DND-41 (cell line): ENCODE results near the gene SMARCB1.

Experiments
- ATAC-seq: fragments of 200-7000 bp; cut with Tn5 transposase; 3 replicates; pipeline ENCODE4 v1.9.1; 2021; ENCODE audit warnings: low read depth; ENCODE audit not compliant: insufficient read depth
- DNase-seq: peaks from one replicate; pipeline ENCODE4 v3.0.0-alpha.2; 2020
- H2AFZ ChIP-seq: 2 replicates; pipeline ENCODE4 v1.6.0; 2012; ENCODE audit warnings: low read depth, low read length
- H3K27ac ChIP-seq: 2 replicates; pipeline ENCODE4 v1.5.1; 2012; ENCODE audit warnings: low read length, inconsistent platforms
- H3K27me3 ChIP-seq: fragments of 200-600 bp; sonication (generic); 2 replicates; pipeline ENCODE4 v1.6.0; 2012; ENCODE audit warnings: low read length, mild to moderate bottlenecking, inconsistent platforms; ENCODE audit not compliant: insufficient read depth, poor library complexity
- H3K36me3 ChIP-seq: 2 replicates; pipeline ENCODE4 v1.5.1; 2012; ENCODE audit warnings: low read length, inconsistent platforms; ENCODE audit not compliant: insufficient read depth
- H3K4me1 ChIP-seq: 2 replicates; pipeline ENCODE4 v1.5.1; 2012; ENCODE audit warnings: mild to moderate bottlenecking, low read length; ENCODE audit not compliant: insufficient read depth
- H3K4me2 ChIP-seq: 2 replicates; pipeline ENCODE4 v1.6.0; 2012; ENCODE audit warnings: mild to moderate bottlenecking, moderate library complexity, low read length, inconsistent platforms; ENCODE audit not compliant: insufficient read depth
- H3K4me3 ChIP-seq, 2 experiments: fragments of 200-600 bp in 1 of 2; shearing (Covaris generic) in 1 of 2; 2 replicates each; pipeline ENCODE4 v1.5.1; 2012 to 2016; ENCODE audit warnings: inconsistent platforms in 2 of 2, low read length in 2 of 2, mild to moderate bottlenecking in 2 of 2, low read depth in 1 of 2, moderate library complexity in 1 of 2
- H3K79me2 ChIP-seq: 2 replicates; pipeline ENCODE4 v1.6.0; 2012; ENCODE audit warnings: low read length, inconsistent platforms; ENCODE audit not compliant: insufficient read depth
- H3K9ac ChIP-seq: 2 replicates; pipeline ENCODE4 v1.6.0; 2012; ENCODE audit warnings: low read depth, mild to moderate bottlenecking, inconsistent platforms, low read length, moderate library complexity
- H3K9me3 ChIP-seq: 2 replicates; pipeline ENCODE4 v1.5.1; 2012; ENCODE audit warnings: low read length, moderate library complexity, mild to moderate bottlenecking, inconsistent platforms; ENCODE audit not compliant: insufficient read depth, severe bottlenecking
- H4K20me1 ChIP-seq: 2 replicates; pipeline ENCODE4 v1.6.0; 2012; ENCODE audit warnings: low read length; ENCODE audit not compliant: insufficient read depth
- EZH2 ChIP-seq: IDR thresholded peaks from 3 replicates; pipeline ENCODE4 v1.6.1; 2012; ENCODE audit warnings: borderline replicate concordance, low read depth, mild to moderate bottlenecking, moderate library complexity, low read length, inconsistent platforms; ENCODE audit not compliant: severe bottlenecking
- TF ChIP-seq, protein P1 (sequence below): IDR thresholded peaks from 2 replicates; pipeline ENCODE4 v1.5.1; 2012; ENCODE audit warnings: borderline replicate concordance, low read length, moderate library complexity, mild to moderate bottlenecking; ENCODE audit not compliant: poor library complexity, severe bottlenecking; ENCODE audit errors: extremely low read depth

The SMARCB1 gene

GRCh38 chr22:23753385-23753784, 33.4 kb upstream of the SMARCB1 start:
- no peak overlapping the region for H3K4me3 ChIP-seq
- no peaks in the 10 kb centered on the region for H3K9me3 ChIP-seq
- H3K79me2 ChIP-seq: peaks cover 11% of the 10 kb centered on the region
- no peak overlapping the region for H3K9ac ChIP-seq
- H2AFZ ChIP-seq: no peak overlapping the region
- no peak for ATAC-seq
- no peak overlapping the region for H3K27ac ChIP-seq
- no peak for DNase-seq
- H3K4me1 ChIP-seq: peaks cover 21% of the 10 kb centered on the region
- H4K20me1 ChIP-seq: no peaks in the 10 kb centered on the region
- H3K4me2 ChIP-seq: no peak overlapping the region
- H3K27me3 ChIP-seq: no peaks in the 10 kb centered on the region
- H3K36me3 ChIP-seq: no peaks in the 10 kb centered on the region
- TF ChIP-seq EZH2: no peak
- TF ChIP-seq, protein P1, sequence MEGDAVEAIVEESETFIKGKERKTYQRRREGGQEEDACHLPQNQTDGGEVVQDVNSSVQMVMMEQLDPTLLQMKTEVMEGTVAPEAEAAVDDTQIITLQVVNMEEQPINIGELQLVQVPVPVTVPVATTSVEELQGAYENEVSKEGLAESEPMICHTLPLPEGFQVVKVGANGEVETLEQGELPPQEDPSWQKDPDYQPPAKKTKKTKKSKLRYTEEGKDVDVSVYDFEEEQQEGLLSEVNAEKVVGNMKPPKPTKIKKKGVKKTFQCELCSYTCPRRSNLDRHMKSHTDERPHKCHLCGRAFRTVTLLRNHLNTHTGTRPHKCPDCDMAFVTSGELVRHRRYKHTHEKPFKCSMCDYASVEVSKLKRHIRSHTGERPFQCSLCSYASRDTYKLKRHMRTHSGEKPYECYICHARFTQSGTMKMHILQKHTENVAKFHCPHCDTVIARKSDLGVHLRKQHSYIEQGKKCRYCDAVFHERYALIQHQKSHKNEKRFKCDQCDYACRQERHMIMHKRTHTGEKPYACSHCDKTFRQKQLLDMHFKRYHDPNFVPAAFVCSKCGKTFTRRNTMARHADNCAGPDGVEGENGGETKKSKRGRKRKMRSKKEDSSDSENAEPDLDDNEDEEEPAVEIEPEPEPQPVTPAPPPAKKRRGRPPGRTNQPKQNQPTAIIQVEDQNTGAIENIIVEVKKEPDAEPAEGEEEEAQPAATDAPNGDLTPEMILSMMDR: no peak

DNA sequence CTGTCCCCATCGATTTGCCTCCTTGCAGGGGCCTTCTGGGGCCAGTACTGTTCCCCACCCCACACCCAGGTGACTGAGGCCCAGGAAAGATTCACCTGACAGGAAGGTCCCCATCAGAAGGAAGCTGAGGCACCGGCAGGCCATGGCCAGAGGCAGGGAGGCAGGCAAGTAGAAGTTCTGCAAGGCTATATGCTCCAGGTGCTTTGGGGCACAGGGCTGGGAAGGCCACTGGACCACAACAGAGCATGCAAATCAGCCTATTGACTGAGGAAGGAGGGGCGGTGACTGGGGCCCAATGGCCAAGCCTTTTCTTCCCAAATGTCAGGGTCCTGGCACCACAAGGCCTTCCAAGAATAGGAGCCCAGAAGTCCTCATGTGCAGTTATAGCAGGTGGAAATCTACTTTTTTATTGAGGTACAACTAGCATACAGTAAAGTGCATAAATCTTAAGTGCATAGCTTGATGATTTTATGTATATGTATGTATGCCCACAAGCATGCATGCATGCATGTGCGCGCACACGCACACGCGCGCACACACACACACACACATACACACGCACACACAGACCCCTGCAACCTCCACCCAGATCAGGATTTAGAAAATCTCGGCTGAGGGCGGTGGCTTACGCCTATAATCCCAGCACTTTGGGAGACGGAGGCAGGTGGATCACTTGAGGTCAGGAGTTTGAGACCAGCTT, 32.4 kb upstream of the SMARCB1 start, which contains the start of gene VPREB3:
Gene VPREB3 (minus strand): TSS at position 206 of the 700 bp plus-strand sequence. CDS start 62 bp downstream, at position 144.
- H3K27me3 ChIP-seq: no peaks in the 10 kb centered on the region
- H3K9ac ChIP-seq: no peak within 1 kb of the TSS
- H4K20me1 ChIP-seq: no peaks in the 10 kb centered on the region
- TF ChIP-seq, protein P1: no peak
- no peak for TF ChIP-seq EZH2
- DNase-seq (no peak), ATAC-seq (no peak)
- H3K36me3 ChIP-seq: no peaks in the 10 kb centered on the region
- no peak within 1 kb of the TSS for H3K27ac ChIP-seq
- H3K4me2 ChIP-seq: no peak within 1 kb of the TSS
- H3K9me3 ChIP-seq: no peaks in the 10 kb centered on the region
- H3K4me3 ChIP-seq: no peak within 1 kb of the TSS
- peaks cover 11% of the 10 kb centered on the region for H3K79me2 ChIP-seq
- no peak within 1 kb of the TSS for H2AFZ ChIP-seq
- H3K4me1 ChIP-seq: peaks cover 21% of the 10 kb centered on the region

DNA sequence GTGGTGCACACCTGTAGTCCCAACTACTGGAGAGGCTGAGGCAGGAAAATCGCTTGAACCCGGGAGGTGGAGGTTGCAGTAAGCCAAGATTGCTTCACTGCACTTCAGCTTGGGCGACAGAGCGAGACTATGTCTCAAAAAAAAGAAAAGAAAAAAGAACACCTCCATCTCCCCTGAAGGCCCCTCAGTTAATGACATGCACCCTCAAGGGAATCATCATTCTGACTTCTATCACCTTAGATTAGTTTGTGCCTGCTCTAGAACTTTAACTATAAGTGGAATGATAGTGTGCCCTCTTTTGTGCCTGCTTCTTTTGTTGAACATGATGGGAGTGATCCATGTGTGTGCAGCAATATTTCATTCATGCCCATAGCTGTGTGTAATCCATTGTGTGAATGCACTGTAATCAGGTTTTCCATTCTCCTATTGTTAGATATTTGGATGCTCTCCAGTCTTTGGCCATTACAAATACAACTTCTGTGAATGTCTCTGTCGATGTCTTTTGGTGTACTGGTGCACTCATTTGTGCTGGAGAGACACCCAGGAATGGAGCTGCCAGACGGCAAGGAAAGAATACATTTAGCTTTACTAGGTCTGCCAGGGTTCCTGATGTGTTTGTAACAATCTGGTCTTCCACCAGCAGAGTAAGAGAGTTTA, 31.7 kb upstream of the SMARCB1 start:
- Histone ChIP-seq H3K79me2 (peaks cover 5% of the 10 kb centered on the region), H3K9me3 (no peaks in the 10 kb centered on the region), H3K9ac (no peak overlapping the region), H3K4me3 (no peak overlapping the region), H3K36me3 (no peaks in the 10 kb centered on the region), H4K20me1 (no peaks in the 10 kb centered on the region), H3K4me1 (peaks cover 13% of the 10 kb centered on the region), H3K27me3 (no peaks in the 10 kb centered on the region), H3K4me2 (no peak overlapping the region), H2AFZ (no peak overlapping the region), H3K27ac (no peak overlapping the region)
- no peak for ATAC-seq
- TF ChIP-seq, protein P1: no peak
- TF ChIP-seq EZH2: no peak
- no peak for DNase-seq
